ENCODE results near the gene LZTS2. TPM values are rescaled to one million over a fixed set of nuclear protein-coding genes. Genes with fewer than 3 reads are reported as not detected.

LZTS2 gene
- polyA plus RNA-seq, 1 donor from 2014 or later, result 17.5 TPM

DNA sequence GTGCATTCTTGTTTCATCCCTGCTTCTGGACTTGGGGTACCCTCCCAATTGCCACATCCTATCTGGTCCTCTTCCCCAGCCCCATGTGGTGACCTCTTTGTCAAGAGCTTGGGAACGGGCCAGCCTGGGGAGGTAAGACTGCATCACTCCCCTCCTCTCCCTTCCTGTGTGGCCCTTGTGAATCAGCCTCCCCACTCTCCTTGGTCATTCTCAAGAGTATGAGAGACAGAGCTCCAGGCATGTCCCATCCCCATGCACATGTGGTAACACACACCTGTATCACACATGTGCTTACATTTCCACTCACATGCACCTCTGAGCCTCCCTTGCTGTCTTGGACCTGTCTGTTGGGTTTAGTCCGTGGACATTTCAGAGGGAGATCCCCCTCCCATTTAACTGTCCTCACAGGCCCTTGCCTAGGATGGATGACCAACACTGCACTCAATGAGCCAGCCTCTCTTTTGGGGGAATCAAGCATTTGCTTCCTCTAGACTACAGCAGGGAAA is 14.9 kb upstream of the LZTS2 start:
- Mint-ChIP-seq H3K27me3 (no peaks in the 10 kb centered on the region), H3K4me3 (peak overlapping the region in 1 of 4 donors; percentile 2), H3K4me1 (peaks cover 12 to 25% (median 13%) of the 10 kb centered on the region in 3 donors), H3K36me3 (peaks cover 2% of the 10 kb centered on the region), H3K9me3 (no peaks in the 10 kb centered on the region), H3K27ac (peak overlapping the region in 1 of 3 donors; percentile 57)

DNA sequence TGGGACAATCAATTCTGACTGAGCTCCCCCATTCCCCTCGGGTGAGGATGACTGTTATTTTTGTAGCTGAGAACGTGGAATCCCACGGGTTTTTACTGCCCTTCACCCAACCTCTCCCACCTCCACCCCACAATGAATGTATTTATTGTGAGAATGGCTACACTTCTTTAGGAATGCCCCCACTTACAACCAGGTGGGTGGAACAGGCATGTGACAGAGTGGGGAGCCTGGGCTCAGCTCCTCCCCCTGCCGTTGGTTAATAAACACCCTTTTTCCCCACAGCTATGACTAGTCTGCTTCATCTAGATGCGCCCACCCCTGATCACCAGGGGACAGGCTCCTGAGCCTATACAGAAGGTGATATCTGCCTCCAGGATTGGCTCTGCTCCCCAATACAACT is 14.3 kb upstream of the LZTS2 start:
- Mint-ChIP-seq H3K4me1 (peaks cover 13 to 26% (median 13%) of the 10 kb centered on the region in 3 donors), H3K9me3 (no peaks in the 10 kb centered on the region), H3K36me3 (peaks cover 2% of the 10 kb centered on the region), H3K27me3 (no peaks in the 10 kb centered on the region), H3K4me3 (peak overlapping the region; percentile 2 to 95 (median 19)), H3K27ac (no peak overlapping the region)

DNA sequence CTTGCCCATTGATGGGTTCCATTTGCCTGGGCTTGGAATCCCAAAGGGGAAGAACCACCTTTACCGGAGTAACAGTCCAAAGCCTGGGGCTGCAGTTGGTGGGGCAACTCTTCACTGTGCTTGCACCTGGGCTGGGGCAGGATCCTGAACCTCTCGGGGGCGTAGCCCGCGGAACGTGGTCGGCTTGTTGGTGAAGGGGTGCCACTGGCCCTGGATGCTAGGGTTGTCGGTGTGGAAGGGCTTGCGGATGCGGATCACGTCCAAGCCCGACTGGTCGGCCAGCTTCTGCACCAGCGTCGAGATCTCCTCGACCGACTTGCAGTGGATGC is 13.0 kb upstream of the LZTS2 start:
- H3K27ac Mint-ChIP-seq, result peak overlapping the region in 1 of 3 donors; percentile 71
- peak overlapping the region; percentile 95 to 96 (median 95) for H3K4me3 Mint-ChIP-seq
- peaks cover 5% of the 10 kb centered on the region for H3K36me3 Mint-ChIP-seq
- no peaks in the 10 kb centered on the region for H3K9me3 Mint-ChIP-seq
- H3K4me1 Mint-ChIP-seq, result peaks cover 13 to 30% (median 17%) of the 10 kb centered on the region in 3 donors
- no peaks in the 10 kb centered on the region for H3K27me3 Mint-ChIP-seq

DNA sequence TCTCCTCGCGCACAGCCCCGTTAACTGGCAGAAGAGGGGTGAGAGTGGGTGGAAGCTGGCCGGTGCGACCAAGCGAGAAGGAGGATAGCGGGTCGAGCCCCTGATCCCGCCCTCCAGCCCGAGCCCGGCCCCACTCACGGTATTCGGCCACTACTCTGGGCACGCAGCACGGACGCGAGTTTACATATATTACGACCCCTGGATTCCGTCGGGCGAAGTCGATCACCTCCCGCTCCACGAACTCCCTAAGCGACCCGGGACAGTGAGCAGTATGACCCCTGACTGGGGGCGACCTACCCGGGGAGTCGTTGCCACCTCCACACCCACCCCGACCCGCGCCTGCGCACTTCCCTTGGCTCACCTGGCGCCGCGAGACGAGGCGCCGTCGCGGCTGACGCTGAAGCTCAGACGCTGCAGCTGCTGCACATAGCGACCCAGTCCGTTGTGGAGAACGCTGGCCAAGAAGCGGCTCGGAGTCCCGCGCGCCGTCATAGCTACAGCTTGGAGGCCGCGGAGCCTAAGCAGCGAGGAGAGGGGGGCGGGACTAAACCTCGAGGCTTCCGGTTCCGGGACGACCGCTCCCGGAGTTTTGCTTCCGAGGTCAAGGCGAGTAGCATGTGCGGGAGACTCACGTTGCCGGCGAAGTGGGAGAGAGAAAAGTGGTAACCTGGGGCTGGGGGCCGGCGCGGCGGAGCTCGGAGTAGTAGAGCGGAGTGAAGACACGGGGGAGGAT is 12.5 kb upstream of the LZTS2 start, which contains the start of the genes MRPL43 and TWNK:
MRPL43 (minus strand) TSS at position 546 of the 733 bp plus-strand sequence; CDS start at position 492, 54 bp downstream.
TWNK (plus strand) TSS at position 592 of the 733 bp plus-strand sequence. CDS start 668 bp downstream, outside the sequence.
- Mint-ChIP-seq H3K27me3 (no peaks in the 10 kb centered on the region), H3K36me3 (peaks cover 5% of the 10 kb centered on the region), H3K27ac (peak within 1 kb of the TSS; percentile 16 to 93 (median 85)), H3K9me3 (no peaks in the 10 kb centered on the region), H3K4me1 (peaks cover 11 to 30% (median 17%) of the 10 kb centered on the region in 3 donors), H3K4me3 (peak within 1 kb of the TSS; percentile 95 to 96 (median 95))

DNA sequence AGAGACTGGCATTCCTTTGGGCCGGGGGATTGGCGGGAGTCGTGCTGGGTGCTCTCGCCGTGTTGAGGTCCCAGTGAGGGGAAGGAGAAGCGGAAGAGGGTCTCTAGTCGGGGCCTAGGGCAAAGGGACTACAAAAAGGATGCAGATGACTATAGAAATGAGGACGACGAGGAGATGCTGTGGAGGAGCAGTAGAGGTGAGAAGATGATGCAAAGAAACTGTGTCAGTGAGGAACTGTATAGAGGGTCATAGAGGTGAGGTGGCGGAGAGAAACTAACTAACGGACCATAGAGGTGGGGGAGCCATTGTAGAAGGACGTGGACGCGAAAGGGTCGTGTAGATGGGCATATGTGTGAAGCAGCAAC is 11.9 kb upstream of the LZTS2 start:
- Mint-ChIP-seq H3K4me1 (peaks cover 11 to 30% (median 17%) of the 10 kb centered on the region in 3 donors), H3K4me3 (peak overlapping the region; percentile 95 to 96 (median 95))

DNA sequence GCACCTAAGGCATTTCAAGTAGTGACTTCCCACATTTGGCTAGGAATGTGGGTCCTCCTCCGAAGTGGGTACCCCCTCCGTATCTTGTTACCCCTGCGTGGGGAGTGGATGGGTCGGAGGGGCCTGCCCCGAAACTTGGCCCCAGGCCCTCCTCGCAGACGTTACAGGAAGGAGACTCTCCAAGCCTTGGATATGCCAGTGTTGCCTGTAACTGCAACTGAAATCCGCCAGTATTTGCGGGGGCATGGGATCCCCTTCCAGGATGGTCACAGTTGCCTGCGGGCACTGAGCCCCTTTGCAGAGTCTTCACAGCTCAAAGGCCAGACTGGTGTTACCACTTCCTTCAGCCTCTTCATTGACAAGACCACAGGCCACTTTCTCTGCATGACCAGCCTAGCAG is 11.4 kb upstream of the LZTS2 start:
- Mint-ChIP-seq H3K27ac (peak overlapping the region in 2 of 3 donors; percentile 16 to 93), H3K9me3 (no peaks in the 10 kb centered on the region), H3K4me1 (peaks cover 11 to 30% (median 17%) of the 10 kb centered on the region in 3 donors), H3K4me3 (peak overlapping the region; percentile 95 to 96 (median 95)), H3K27me3 (no peaks in the 10 kb centered on the region), H3K36me3 (peaks cover 5% of the 10 kb centered on the region)

More for the DNA sequence above, 11.9 kb upstream of the LZTS2 start:
- Mint-ChIP-seq H3K27ac (peak overlapping the region; percentile 16 to 93 (median 85)), H3K36me3 (peaks cover 5% of the 10 kb centered on the region), H3K9me3 (no peaks in the 10 kb centered on the region), H3K27me3 (no peaks in the 10 kb centered on the region)

DNA sequence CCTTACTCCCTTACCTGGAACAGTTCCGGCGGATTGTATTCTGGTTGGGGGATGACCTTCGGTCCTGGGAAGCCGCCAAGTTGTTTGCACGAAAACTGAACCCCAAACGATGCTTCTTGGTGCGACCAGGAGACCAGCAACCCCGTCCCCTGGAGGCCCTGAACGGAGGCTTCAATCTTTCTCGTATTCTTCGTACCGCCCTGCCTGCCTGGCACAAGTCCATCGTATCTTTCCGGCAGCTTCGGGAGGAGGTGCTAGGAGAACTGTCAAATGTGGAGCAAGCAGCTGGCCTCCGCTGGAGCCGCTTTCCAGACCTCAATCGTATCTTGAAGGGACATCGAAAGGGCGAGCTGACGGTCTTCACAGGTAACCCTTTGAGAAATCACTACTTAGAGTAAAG is 10.5 kb upstream of the LZTS2 start:
- Mint-ChIP-seq H3K4me3 (peak overlapping the region in 1 of 4 donors; percentile 67), H3K27me3 (no peaks in the 10 kb centered on the region), H3K9me3 (no peaks in the 10 kb centered on the region), H3K36me3 (peaks cover 5% of the 10 kb centered on the region), H3K4me1 (peaks cover 11 to 30% (median 17%) of the 10 kb centered on the region in 3 donors), H3K27ac (no peak overlapping the region)

DNA sequence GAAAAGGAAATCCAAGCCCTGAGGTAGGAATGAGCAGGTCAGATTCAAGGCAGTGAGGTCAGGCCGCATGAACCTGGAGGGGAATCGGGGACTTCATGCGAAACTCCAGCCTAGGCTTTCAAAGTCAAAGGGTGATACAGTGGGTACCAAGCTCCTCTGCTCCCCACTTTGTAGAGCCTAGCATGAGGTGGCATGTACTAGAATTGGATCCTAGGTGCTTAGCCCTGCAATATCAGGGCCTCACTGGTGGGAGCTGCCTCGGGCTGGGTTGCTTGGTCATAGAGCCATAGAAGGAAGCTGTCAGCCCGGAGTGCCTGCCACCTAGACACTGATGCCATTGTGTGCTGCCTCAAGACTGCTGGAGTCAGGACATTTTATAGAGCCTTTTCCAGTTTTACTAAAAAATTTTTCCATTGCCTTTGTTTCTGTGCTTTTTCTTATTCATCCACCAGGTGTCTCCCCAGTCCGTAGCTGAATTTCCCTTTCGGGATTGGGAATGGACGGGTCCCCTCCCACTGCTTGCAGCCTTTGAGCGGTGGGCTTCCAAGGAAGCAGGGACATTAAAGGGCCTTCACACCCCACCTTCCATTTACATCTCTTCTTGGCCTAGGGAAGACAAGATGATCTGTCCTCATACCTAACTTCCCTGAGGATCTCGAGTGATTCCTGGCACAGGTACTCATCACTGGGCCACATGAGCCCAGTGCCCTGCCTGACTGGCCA is 5.5 kb upstream of the LZTS2 start:
- H3K4me1 Mint-ChIP-seq, result peaks cover 12 to 22% (median 13%) of the 10 kb centered on the region in 3 donors
- H3K27ac Mint-ChIP-seq, result peak overlapping the region in 1 of 3 donors; percentile 16
- peaks cover 4% of the 10 kb centered on the region for H3K36me3 Mint-ChIP-seq
- H3K4me3 Mint-ChIP-seq, result peak overlapping the region in 2 of 4 donors; percentile 39 to 72
- H3K27me3 Mint-ChIP-seq, result no peaks in the 10 kb centered on the region
- H3K9me3 Mint-ChIP-seq, result no peaks in the 10 kb centered on the region

DNA sequence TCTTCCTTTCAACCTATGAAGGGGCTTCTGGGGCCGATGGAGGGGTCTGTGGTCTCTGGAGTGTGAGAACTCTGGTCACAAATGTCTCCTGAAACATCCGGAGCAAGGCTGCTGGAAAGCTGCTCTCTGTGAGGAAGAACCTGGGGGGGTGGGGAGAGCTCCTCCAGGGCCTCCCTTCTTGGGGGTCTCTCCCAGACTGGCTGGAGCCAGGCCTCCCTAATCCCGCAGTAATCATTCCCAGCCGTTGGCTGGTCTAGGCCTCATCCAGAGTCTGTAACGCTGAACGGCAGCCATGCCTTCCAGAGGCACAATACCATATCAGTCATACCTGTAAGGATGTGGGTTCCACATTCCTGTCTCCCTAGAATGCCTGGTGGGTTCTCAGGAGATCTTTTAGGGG is 4.4 kb upstream of the LZTS2 start:
- H3K36me3 Mint-ChIP-seq, result peaks cover 4% of the 10 kb centered on the region
- no peaks in the 10 kb centered on the region for H3K27me3 Mint-ChIP-seq
- peaks cover 13 to 17% (median 13%) of the 10 kb centered on the region in 3 donors for H3K4me1 Mint-ChIP-seq
- H3K4me3 Mint-ChIP-seq, result peak overlapping the region; percentile 17 to 79 (median 68)
- H3K9me3 Mint-ChIP-seq, result no peaks in the 10 kb centered on the region
- no peak overlapping the region for H3K27ac Mint-ChIP-seq

DNA sequence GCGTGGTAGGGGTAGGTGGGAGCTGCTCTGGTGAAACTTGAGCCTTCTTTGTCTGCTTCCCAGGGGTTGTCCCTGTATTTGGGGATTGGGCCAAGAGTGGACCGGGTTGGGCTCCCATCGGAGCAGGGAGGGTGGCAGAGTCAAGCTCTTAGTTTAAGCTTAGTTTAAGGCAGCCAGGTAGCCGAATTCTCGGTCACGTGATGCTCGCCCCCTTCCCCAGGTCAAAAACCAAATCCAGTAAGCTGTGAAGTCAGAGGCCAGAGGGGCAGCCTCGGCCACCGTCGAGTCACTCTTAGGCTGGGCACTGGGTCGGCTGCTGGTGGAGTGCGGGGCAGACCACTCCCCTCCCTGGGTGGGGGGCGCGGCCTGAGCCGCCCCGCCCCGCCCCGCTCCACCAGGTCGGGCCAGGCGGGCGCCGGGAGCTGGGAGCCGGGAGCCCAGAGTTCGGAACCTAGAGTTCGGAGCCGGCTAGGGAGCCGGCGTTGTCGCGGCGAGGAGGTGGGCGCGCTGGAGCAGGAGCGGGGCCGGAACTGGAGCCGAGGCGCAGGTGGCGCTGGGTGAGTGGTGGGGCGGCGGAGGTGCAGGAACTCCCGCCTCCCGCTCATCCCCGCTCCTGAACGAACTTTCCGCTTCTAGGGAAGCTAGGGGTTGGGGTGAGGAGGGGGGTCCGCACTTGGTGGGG is 2.8 kb upstream of the LZTS2 start:
- H3K4me3 Mint-ChIP-seq, result peak overlapping the region; percentile 79 to 96 (median 96)
- H3K27ac Mint-ChIP-seq, result peak overlapping the region; percentile 38 to 98 (median 90)
- H3K4me1 Mint-ChIP-seq, result peaks cover 13 to 16% (median 16%) of the 10 kb centered on the region in 3 donors
- H3K27me3 Mint-ChIP-seq, result no peaks in the 10 kb centered on the region
- no peaks in the 10 kb centered on the region for H3K36me3 Mint-ChIP-seq
- H3K9me3 Mint-ChIP-seq, result no peaks in the 10 kb centered on the region

DNA sequence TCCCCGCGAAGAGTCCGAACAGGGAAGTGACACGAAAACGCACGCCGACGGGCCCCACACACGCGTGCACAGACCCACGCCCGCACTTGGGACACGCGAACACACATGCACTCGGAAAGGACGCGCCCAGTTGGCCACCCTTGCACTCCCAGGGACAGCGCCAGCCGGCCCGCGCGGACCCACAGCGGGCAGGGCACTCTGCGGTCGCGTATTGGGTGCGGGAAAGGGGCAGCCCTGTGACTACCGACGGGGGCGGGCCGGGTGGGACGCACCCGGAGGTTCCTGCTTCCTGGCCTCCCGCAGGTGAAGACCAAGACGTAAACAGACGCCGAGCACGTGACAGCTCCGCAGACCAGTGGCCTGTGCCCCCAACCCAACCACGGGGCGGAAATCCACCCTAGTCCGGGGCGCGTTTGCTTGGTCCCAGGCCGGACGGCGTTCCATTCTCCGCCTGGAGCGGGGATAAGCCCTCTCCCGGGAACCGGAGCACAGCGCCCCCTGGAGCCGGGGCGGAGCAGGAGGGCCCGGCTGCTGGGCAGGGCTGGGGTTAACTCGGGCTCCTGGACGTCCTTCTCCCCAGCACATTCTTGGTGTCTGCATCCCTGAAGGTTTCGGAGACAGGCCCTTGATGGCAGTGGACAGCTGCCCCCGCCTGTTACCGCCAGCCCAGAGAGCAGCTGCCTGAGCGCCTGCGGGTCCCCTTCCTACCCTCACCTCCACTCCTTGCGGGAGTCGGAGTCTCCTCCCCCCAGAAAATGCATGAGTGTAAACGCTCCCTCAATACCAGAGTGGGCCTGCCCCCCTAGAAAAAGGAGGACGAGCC is 2.0 kb upstream of the LZTS2 start:
- Mint-ChIP-seq H3K4me1 (peaks cover 13 to 16% (median 16%) of the 10 kb centered on the region in 3 donors), H3K27ac (peak overlapping the region; percentile 38 to 98 (median 90)), H3K36me3 (no peaks in the 10 kb centered on the region), H3K4me3 (peak overlapping the region; percentile 79 to 96 (median 96)), H3K9me3 (no peaks in the 10 kb centered on the region), H3K27me3 (no peaks in the 10 kb centered on the region)

DNA sequence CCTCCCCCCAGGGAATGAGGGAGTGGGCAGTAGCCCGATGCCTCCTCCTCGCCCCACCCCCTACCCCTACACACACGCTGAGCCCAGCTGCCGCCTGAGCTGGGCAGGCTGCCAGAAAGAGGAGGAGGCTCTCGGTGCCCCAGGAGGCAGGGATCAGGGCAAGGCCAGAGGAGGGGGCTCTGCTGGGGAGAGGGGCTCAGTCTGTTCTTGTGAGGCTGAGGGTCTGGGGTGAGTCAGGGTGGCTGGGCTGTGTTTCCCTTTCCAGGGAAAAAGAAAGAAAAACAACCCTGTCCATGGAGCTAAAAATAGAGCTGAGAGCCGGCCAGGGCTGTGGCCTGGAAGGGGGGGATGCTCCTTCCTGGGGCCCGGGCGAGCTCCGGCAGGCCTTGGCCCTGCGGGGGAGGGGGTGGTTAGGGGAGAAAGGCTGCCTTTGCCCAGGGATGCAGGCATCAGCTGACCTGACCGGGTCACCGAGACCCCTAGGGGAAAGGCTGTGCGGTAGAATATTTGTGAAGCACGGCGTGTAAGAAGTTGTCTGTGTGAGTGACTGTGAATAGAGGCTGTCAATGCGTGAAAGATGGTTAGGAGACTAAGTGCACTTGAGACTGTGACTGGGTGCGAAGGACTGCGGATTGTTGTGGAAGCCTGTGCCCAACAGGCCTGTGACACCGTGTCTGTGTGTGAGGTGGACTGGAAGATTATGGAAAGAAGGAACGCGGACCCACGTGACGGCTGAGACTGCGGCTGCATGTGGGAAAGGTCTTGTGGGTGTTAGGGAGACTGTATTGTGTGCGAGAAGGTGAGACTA is 1.2 kb upstream of the LZTS2 start:
- Mint-ChIP-seq H3K4me1 (peaks cover 13 to 16% (median 16%) of the 10 kb centered on the region in 3 donors), H3K4me3 (peak overlapping the region; percentile 79 to 96 (median 96)), H3K27ac (peak overlapping the region; percentile 38 to 98 (median 90))

DNA sequence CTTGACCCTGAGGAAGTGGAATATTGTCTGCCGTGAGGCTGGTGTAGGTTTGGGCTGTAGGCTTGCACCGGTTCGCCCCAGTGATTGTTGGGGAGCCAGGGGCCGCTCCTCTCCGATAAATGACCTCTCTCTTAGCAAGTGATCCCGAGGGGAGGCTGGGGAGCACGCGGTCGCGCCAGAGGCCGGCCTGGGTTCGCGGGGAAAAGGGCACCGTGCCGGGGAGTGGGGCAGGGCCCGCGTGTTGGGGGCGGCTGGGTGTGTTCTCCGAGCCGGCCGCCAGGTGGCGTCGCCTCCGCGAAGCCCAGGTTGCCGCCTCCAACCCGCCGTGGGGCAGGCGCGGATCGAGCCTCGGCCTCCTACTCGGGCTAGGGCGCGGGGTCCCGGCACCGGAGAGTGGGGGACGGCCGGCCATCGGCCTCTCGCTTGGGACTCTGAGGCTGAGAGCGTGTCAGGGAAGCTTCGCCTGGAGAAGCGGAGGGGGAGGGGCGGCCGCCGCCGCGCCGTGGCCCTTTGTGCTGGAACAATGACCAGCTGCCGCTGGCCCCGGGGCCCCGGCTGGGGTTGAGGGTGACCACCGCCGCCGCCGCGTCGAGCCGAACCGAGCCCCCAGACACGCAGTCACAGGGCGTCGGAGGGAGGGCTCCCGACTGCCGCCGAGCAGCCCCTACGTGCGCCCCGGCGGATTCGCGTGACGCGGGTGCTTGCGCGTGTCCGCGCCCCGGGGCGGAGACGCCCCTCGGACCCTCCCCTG is 442 bp upstream of the LZTS2 start:
- Mint-ChIP-seq H3K4me3 (peak overlapping the region; percentile 79 to 96 (median 95)), H3K27me3 (no peaks in the 10 kb centered on the region), H3K9me3 (no peaks in the 10 kb centered on the region), H3K36me3 (no peaks in the 10 kb centered on the region), H3K4me1 (peaks cover 13 to 16% (median 16%) of the 10 kb centered on the region in 3 donors), H3K27ac (peak overlapping the region; percentile 38 to 98 (median 90))

More for the DNA sequence above, 1.2 kb upstream of the LZTS2 start:
- no peaks in the 10 kb centered on the region for H3K27me3 Mint-ChIP-seq
- no peaks in the 10 kb centered on the region for H3K9me3 Mint-ChIP-seq
- no peaks in the 10 kb centered on the region for H3K36me3 Mint-ChIP-seq

Measured in IgD-negative memory B cell (primary cell).